Measurements from ENCODE around the gene GREB1.

Gene GREB1

GRCh38 chr2:11674983-11675382 lies 141.1 kb downstream of the GREB1 start:
- no peak overlapping the region for H3K4me3 Mint-ChIP-seq
- no peaks in the 10 kb centered on the region for H3K9me3 Mint-ChIP-seq
- peaks cover 3% of the 10 kb centered on the region for H3K36me3 Mint-ChIP-seq
- H3K27me3 Mint-ChIP-seq: peaks cover 24% of the 10 kb centered on the region
- H3K4me1 Mint-ChIP-seq: peaks cover 5% of the 10 kb centered on the region
- H3K27ac Mint-ChIP-seq: no peak overlapping the region

- no peaks in the 10 kb centered on the region for H3K9me3 Mint-ChIP-seq
- peaks cover under 1% of the 10 kb centered on the region for H3K4me1 Mint-ChIP-seq
- peaks cover 19% of the 10 kb centered on the region for H3K27me3 Mint-ChIP-seq
- H3K27ac Mint-ChIP-seq: no peak overlapping the region
- no peaks in the 10 kb centered on the region for H3K36me3 Mint-ChIP-seq
- no peak overlapping the region for H3K4me3 Mint-ChIP-seq
Measured at GRCh38 chr2:11675423-11676112, 141.7 kb downstream of the GREB1 start.

- H3K36me3 Mint-ChIP-seq: no peaks in the 10 kb centered on the region
Measured at GRCh38 chr2:11676640-11677039, 142.8 kb downstream of the GREB1 start.

GRCh38 chr2:11677136-11678055 lies 143.6 kb downstream of the GREB1 start:
- H3K4me1 Mint-ChIP-seq: peaks cover 5% of the 10 kb centered on the region
- no peaks in the 10 kb centered on the region for H3K36me3 Mint-ChIP-seq
- H3K27me3 Mint-ChIP-seq: peaks cover 17% of the 10 kb centered on the region
- H3K27ac Mint-ChIP-seq: no peak overlapping the region
- no peaks in the 10 kb centered on the region for H3K9me3 Mint-ChIP-seq
- H3K4me3 Mint-ChIP-seq: no peak overlapping the region

More at GRCh38 chr2:11676640-11677039, 142.8 kb downstream of the GREB1 start:
- H3K4me1 Mint-ChIP-seq: no peaks in the 10 kb centered on the region
- H3K27ac Mint-ChIP-seq: no peak overlapping the region
- H3K27me3 Mint-ChIP-seq: peaks cover 17% of the 10 kb centered on the region
- H3K4me3 Mint-ChIP-seq: no peak overlapping the region
- no peaks in the 10 kb centered on the region for H3K9me3 Mint-ChIP-seq

- peaks cover 8% of the 10 kb centered on the region for H3K4me1 Mint-ChIP-seq
- no peak overlapping the region for H3K4me3 Mint-ChIP-seq
- H3K27ac Mint-ChIP-seq: no peak overlapping the region
- no peaks in the 10 kb centered on the region for H3K36me3 Mint-ChIP-seq
- H3K27me3 Mint-ChIP-seq: peaks cover 17% of the 10 kb centered on the region
- no peaks in the 10 kb centered on the region for H3K9me3 Mint-ChIP-seq
Measured at GRCh38 chr2:11678306-11678960, 144.6 kb downstream of the GREB1 start.

GRCh38 chr2:11679016-11679415 lies 145.2 kb downstream of the GREB1 start:
- Mint-ChIP-seq H3K27ac (no peak overlapping the region), H3K9me3 (no peaks in the 10 kb centered on the region), H3K27me3 (peaks cover 15% of the 10 kb centered on the region), H3K4me3 (no peak overlapping the region), H3K4me1 (peaks cover 8% of the 10 kb centered on the region), H3K36me3 (no peaks in the 10 kb centered on the region)

- Mint-ChIP-seq H3K36me3 (no peaks in the 10 kb centered on the region), H3K9me3 (no peaks in the 10 kb centered on the region), H3K27ac (no peak overlapping the region), H3K4me3 (no peak overlapping the region), H3K4me1 (peaks cover 8% of the 10 kb centered on the region), H3K27me3 (peaks cover 14% of the 10 kb centered on the region)
Measured at GRCh38 chr2:11679486-11680181, 145.8 kb downstream of the GREB1 start.

GRCh38 chr2:11680182-11680900 lies 146.5 kb downstream of the GREB1 start:
- Mint-ChIP-seq H3K4me1 (peaks cover 8% of the 10 kb centered on the region), H3K4me3 (no peak overlapping the region), H3K9me3 (no peaks in the 10 kb centered on the region), H3K36me3 (no peaks in the 10 kb centered on the region), H3K27me3 (peaks cover 10% of the 10 kb centered on the region), H3K27ac (no peak overlapping the region)

- Mint-ChIP-seq H3K36me3 (no peaks in the 10 kb centered on the region), H3K27me3 (peaks cover 4% of the 10 kb centered on the region), H3K4me3 (no peak overlapping the region), H3K9me3 (no peaks in the 10 kb centered on the region), H3K4me1 (peaks cover 8% of the 10 kb centered on the region), H3K27ac (no peak overlapping the region)
Measured at GRCh38 chr2:11680901-11681721, 147.3 kb downstream of the GREB1 start.

GRCh38 chr2:11681722-11682589 lies 148.1 kb downstream of the GREB1 start:
- no peaks in the 10 kb centered on the region for H3K36me3 Mint-ChIP-seq
- H3K27ac Mint-ChIP-seq: peak overlapping the region; percentile 8
- peaks cover 8% of the 10 kb centered on the region for H3K4me1 Mint-ChIP-seq
- peaks cover 1% of the 10 kb centered on the region for H3K27me3 Mint-ChIP-seq
- no peaks in the 10 kb centered on the region for H3K9me3 Mint-ChIP-seq
- no peak overlapping the region for H3K4me3 Mint-ChIP-seq

GRCh38 chr2:11682590-11682915 lies 148.7 kb downstream of the GREB1 start:
- H3K4me3 Mint-ChIP-seq: no peak overlapping the region
- H3K4me1 Mint-ChIP-seq: peaks cover 8% of the 10 kb centered on the region
- peaks cover 1% of the 10 kb centered on the region for H3K27me3 Mint-ChIP-seq
- no peaks in the 10 kb centered on the region for H3K9me3 Mint-ChIP-seq
- H3K27ac Mint-ChIP-seq: peak overlapping the region; percentile 8
- H3K36me3 Mint-ChIP-seq: no peaks in the 10 kb centered on the region

GRCh38 chr2:11683476-11683875 lies 149.6 kb downstream of the GREB1 start:
- Mint-ChIP-seq H3K27me3 (peaks cover 1% of the 10 kb centered on the region), H3K4me1 (peaks cover 13% of the 10 kb centered on the region), H3K27ac (no peak overlapping the region), H3K4me3 (no peak overlapping the region), H3K36me3 (no peaks in the 10 kb centered on the region), H3K9me3 (no peaks in the 10 kb centered on the region)

- no peak overlapping the region for H3K4me3 Mint-ChIP-seq
- H3K9me3 Mint-ChIP-seq: no peaks in the 10 kb centered on the region
- H3K36me3 Mint-ChIP-seq: no peaks in the 10 kb centered on the region
- H3K4me1 Mint-ChIP-seq: peaks cover 16% of the 10 kb centered on the region
- H3K27me3 Mint-ChIP-seq: peaks cover 1% of the 10 kb centered on the region
- no peak overlapping the region for H3K27ac Mint-ChIP-seq
Measured at GRCh38 chr2:11683966-11684365, 150.1 kb downstream of the GREB1 start.
